GM12891 (cell line): ENCODE data around the gene HOXB3.

Experiments
- POLR2A ChIP-seq: IDR thresholded peaks from 2 replicates; pipeline ENCODE4 v1.6.1; 2011; ENCODE audit warnings: low read depth, low read length, control low read depth
- TAF1 ChIP-seq: IDR thresholded peaks from 2 replicates; pipeline ENCODE4 v1.6.1; 2011; ENCODE audit warnings: low read depth, low read length, control low read depth

DNA sequence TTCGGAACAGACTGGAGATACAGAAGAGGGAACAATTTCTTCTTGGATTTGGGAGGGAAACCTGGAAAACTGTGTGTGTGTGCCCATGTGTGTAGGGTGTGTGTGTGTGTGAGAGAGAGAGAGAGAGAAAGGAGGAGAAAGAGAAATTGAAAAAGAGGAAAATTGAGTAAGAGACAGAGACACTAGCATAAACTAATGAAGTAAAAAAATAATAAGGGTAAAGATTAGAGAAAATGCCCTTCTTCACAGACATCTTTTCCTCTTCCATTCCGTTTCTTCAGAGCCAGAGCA lies 31.3 kb downstream of the HOXB3 start:
- TF ChIP-seq POLR2A = no peak
- no peak for TF ChIP-seq TAF1
